Measurements from ENCODE around the gene MYLK. TPM values are rescaled to one million over a fixed set of nuclear protein-coding genes. Genes with fewer than 3 reads are reported as not detected.

Gene MYLK
- total RNA-seq, 1 donor from 2014 or later, result 11.1 TPM

DNA sequence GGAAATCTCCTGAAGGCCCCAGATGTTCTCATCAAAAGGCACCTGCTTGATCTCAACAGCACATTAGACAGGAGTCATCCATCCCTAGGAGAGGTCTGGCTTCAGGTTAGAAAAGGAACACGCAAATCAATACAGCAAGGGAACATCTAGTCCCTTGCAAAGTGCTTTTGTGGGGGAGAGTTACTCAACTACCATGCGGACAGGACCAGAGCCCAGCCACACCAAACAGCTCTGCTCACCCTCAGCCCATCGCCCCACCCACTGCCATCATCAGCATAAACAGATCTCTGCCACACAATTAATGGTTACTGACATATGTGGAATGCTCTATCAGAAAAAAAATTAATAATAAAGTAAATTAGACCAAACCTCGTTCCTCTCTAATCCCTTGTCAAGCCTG is 85.6 kb downstream of the MYLK start:
- peaks cover 7% of the 10 kb centered on the region for H3K27me3 ChIP-seq (ENCODE audit: low read depth)
- TF ChIP-seq, protein P1, sequence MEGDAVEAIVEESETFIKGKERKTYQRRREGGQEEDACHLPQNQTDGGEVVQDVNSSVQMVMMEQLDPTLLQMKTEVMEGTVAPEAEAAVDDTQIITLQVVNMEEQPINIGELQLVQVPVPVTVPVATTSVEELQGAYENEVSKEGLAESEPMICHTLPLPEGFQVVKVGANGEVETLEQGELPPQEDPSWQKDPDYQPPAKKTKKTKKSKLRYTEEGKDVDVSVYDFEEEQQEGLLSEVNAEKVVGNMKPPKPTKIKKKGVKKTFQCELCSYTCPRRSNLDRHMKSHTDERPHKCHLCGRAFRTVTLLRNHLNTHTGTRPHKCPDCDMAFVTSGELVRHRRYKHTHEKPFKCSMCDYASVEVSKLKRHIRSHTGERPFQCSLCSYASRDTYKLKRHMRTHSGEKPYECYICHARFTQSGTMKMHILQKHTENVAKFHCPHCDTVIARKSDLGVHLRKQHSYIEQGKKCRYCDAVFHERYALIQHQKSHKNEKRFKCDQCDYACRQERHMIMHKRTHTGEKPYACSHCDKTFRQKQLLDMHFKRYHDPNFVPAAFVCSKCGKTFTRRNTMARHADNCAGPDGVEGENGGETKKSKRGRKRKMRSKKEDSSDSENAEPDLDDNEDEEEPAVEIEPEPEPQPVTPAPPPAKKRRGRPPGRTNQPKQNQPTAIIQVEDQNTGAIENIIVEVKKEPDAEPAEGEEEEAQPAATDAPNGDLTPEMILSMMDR (IDR thresholded peaks at IDR 0.05; ENCODE audit: borderline replicate concordance), result no peak

DNA sequence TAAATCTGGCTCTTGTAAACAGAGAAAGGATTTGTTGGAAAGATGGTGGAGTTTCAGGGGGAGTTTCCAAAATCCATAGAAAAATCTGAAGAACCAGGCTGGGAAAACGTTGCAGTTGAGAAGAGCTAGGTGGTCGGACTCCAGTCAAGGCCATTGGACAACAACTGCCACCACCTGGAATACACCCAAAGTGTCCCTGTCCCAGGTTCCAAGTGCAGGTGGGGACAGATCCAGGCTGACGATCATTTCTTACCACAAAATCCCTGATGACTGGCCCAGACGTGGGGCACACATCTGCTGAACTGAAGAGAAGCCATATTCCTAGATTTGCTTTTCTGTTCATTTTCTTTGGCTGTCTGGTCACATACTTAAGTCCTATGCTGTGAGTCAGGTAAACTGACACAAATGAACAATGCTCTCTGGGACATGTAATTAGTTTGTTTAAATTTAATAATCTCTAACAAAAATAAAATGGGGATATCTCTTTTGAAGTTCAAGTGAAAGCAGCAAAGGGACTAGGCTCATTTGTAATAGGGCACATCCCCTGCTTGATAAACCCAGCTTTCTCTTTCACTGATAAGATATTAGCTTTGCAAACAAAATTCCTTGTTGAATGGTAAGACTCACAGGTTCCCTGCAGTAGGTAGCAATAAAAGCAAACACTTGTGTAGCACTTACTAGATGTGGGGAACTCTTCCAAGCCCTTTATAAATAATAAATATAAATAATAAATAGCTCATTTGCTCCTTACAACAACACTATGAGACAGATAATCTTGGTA is 88.5 kb downstream of the MYLK start:
- Histone ChIP-seq H3K27me3 (ENCODE audit: low read depth) (peaks cover 13% of the 10 kb centered on the region), H3K4me3 (no peak overlapping the region), H3K36me3 (no peaks in the 10 kb centered on the region), H3K9me3 (replicated peaks) (no peaks in the 10 kb centered on the region), H3K27ac (replicated peaks) (no peak overlapping the region), H3K4me1 (peaks cover 4% of the 10 kb centered on the region)
- TF ChIP-seq, protein P1 (IDR thresholded peaks at IDR 0.05; ENCODE audit: borderline replicate concordance), result no peak
- intact Hi-C loops (cut with micrococcal nuclease), result no loop called here
- no peak for DNase-seq

More for the DNA sequence above, 85.6 kb downstream of the MYLK start:
- Histone ChIP-seq H3K4me3 (no peak overlapping the region), H3K9me3 (replicated peaks) (no peaks in the 10 kb centered on the region), H3K27ac (replicated peaks) (no peak overlapping the region), H3K36me3 (no peaks in the 10 kb centered on the region), H3K4me1 (peaks cover 4% of the 10 kb centered on the region)
- intact Hi-C loops (cut with micrococcal nuclease), result no loop called here
- DNase-seq, result no peak

DNA sequence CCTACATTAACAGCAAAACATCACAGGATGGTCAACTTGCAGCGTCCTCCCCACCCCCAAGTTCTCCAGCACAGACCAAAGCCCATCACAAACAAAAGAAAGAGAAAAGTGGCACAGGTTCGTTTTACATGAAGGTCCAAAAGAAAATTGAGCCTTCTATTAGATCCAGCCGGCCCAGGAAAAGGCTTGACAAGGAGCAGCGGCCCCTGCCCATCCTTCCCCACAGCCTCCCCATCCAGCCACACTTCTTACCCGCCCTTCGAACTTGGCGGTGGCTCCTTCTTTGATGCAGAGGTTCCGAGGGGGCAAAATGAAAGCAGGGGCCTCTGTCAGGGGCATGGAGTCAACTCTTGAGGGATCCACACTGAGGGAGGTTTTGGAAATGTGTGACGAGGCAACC is 90.7 kb downstream of the MYLK start:
- Histone ChIP-seq H3K36me3 (no peaks in the 10 kb centered on the region), H3K9me3 (replicated peaks) (no peaks in the 10 kb centered on the region), H3K4me1 (no peaks in the 10 kb centered on the region), H3K27ac (replicated peaks) (no peak overlapping the region), H3K27me3 (ENCODE audit: low read depth) (peaks cover 17% of the 10 kb centered on the region), H3K4me3 (no peak overlapping the region)
- no peak for DNase-seq
- intact Hi-C loops (cut with micrococcal nuclease), result no loop called here
- TF ChIP-seq, protein P1 (IDR thresholded peaks at IDR 0.05; ENCODE audit: borderline replicate concordance), result no peak

- Histone ChIP-seq H3K4me3 (no peak overlapping the region), H3K27ac (replicated peaks) (no peak overlapping the region), H3K27me3 (ENCODE audit: low read depth) (peaks cover 17% of the 10 kb centered on the region), H3K9me3 (replicated peaks) (no peaks in the 10 kb centered on the region), H3K4me1 (no peaks in the 10 kb centered on the region), H3K36me3 (no peaks in the 10 kb centered on the region)
- TF ChIP-seq, protein P1 (IDR thresholded peaks at IDR 0.05; ENCODE audit: borderline replicate concordance), result no peak
- DNase-seq, result no peak
- intact Hi-C loops (cut with micrococcal nuclease), result no loop called here
Observed at GRCh38 chr3:123792473-123793201, 91.5 kb downstream of the MYLK start.

- Histone ChIP-seq H3K36me3 (no peaks in the 10 kb centered on the region), H3K9me3 (replicated peaks) (no peaks in the 10 kb centered on the region), H3K27ac (replicated peaks) (no peak overlapping the region), H3K4me3 (no peak overlapping the region), H3K4me1 (no peaks in the 10 kb centered on the region), H3K27me3 (ENCODE audit: low read depth) (peaks cover 17% of the 10 kb centered on the region)
- intact Hi-C loops (cut with micrococcal nuclease), result no loop called here
- no peak for DNase-seq
- TF ChIP-seq, protein P1 (IDR thresholded peaks at IDR 0.05; ENCODE audit: borderline replicate concordance), result no peak
Observed at GRCh38 chr3:123791898-123792297, 92.2 kb downstream of the MYLK start.

Measured in left ventricle myocardium inferior (tissue), 1 donor.